HEK293 (cell line): ENCODE measurements around the gene PPDPF.

Experiments
- CTCF ChIA-PET: fragments of 350-600 bp; formaldehyde crosslinking; extraction: SDS; loops from one replicate; lab custom pipeline; 2021; ENCODE audit warnings: antibody characterized with exemption; lab: Yijun Ruan, JAX
- POLR2A ChIA-PET: fragments of 300-600 bp; formaldehyde crosslinking; extraction: SDS; loops from one replicate; lab custom pipeline; 2020; ENCODE audit warnings: antibody characterized with exemption, inconsistent platforms; lab: Yijun Ruan, JAX
- H3K27ac ChIP-seq: fragments of 200-500 bp; sonication (Bioruptor generic); 2 replicates; pipeline ENCODE4 v1.5.1; 2014; ENCODE audit warnings: low read depth, low read length, control low read depth, inconsistent platforms; ENCODE audit errors: extremely low read depth
- H3K36me3 ChIP-seq, 2 experiments: fragments of 200-500 bp in 1 of 2; sonication (Bioruptor generic) in 1 of 2; 1 replicate in 1 of 2; 2 replicates in 1 of 2; pipeline ENCODE4 v1.5.1; 2014 to 2017; ENCODE audit warnings: inconsistent platforms in 2 of 2, low read length in 2 of 2; ENCODE audit not compliant: control insufficient read depth in 2 of 2, insufficient read depth in 1 of 2
- H3K4me1 ChIP-seq: fragments of 200-500 bp; sonication (Bioruptor generic); 2 replicates; pipeline ENCODE4 v1.5.1; 2014; ENCODE audit warnings: mild to moderate bottlenecking, low read length, inconsistent platforms; ENCODE audit not compliant: control insufficient read depth, insufficient read depth
- H3K4me3 ChIP-seq: 2 replicates; pipeline ENCODE4 v1.5.1; 2011; ENCODE audit warnings: low read depth, mild to moderate bottlenecking, control low read depth, low read length, moderate library complexity
- H3K9me3 ChIP-seq: fragments of 200-500 bp; sonication (Bioruptor generic); 2 replicates; pipeline ENCODE4 v1.5.1; 2014; ENCODE audit warnings: low read depth, low read length, inconsistent platforms; ENCODE audit not compliant: control insufficient read depth, insufficient read depth
- FEZF1 ChIP-seq: fragments of 450-650 bp; formaldehyde crosslinking; IDR thresholded peaks from 2 replicates; pipeline ENCODE4 v1.5.1; 2016; ENCODE audit warnings: missing biosample characterization, missing genetic modification characterization
- KLF8 ChIP-seq: fragments of 450-650 bp; formaldehyde crosslinking; IDR thresholded peaks from 2 replicates; pipeline ENCODE4 v1.5.1; 2016; ENCODE audit warnings: missing biosample characterization, missing genetic modification characterization
- ZEB2 ChIP-seq: fragments of 450-650 bp; formaldehyde crosslinking; IDR thresholded peaks from 2 replicates; pipeline ENCODE4 v1.5.1; 2016; ENCODE audit warnings: missing biosample characterization, missing genetic modification characterization
- ZIC2 ChIP-seq: fragments of 450-650 bp; formaldehyde crosslinking; IDR thresholded peaks from 2 replicates; pipeline ENCODE4 v1.5.1; 2016; ENCODE audit warnings: missing biosample characterization, missing genetic modification characterization
- ZNF169 ChIP-seq: fragments of 450-650 bp; formaldehyde crosslinking; IDR thresholded peaks from 2 replicates; pipeline ENCODE4 v1.5.1; 2016; ENCODE audit warnings: missing biosample characterization, missing genetic modification characterization
- ZNF292 ChIP-seq: fragments of 450-650 bp; formaldehyde crosslinking; IDR thresholded peaks from 2 replicates; pipeline ENCODE4 v1.5.1; 2016; ENCODE audit warnings: low read depth, missing biosample characterization, missing genetic modification characterization, borderline replicate concordance
- ZNF423 ChIP-seq: fragments of 450-650 bp; formaldehyde crosslinking; IDR thresholded peaks from 2 replicates; pipeline ENCODE4 v1.5.1; 2016; ENCODE audit warnings: missing biosample characterization, missing genetic modification characterization
- ZNF426 ChIP-seq: fragments of 450-650 bp; formaldehyde crosslinking; IDR thresholded peaks from 2 replicates; pipeline ENCODE4 v1.5.1; 2017; ENCODE audit warnings: missing biosample characterization, missing genetic modification characterization, mild to moderate bottlenecking, inconsistent platforms, moderate library complexity
- ZNF600 ChIP-seq: fragments of 450-650 bp; formaldehyde crosslinking; IDR thresholded peaks from 2 replicates; pipeline ENCODE4 v1.5.1; 2016; ENCODE audit warnings: missing biosample characterization, missing genetic modification characterization
- ZNF76 ChIP-seq: fragments of 450-650 bp; formaldehyde crosslinking; IDR thresholded peaks from 2 replicates; pipeline ENCODE4; 2016; ENCODE audit warnings: low read depth, missing biosample characterization, missing genetic modification characterization, borderline replicate concordance
- ZNF837 ChIP-seq: fragments of 450-650 bp; formaldehyde crosslinking; IDR thresholded peaks from 2 replicates; pipeline ENCODE4 v1.5.1; 2016; ENCODE audit warnings: missing biosample characterization, missing genetic modification characterization
- TF ChIP-seq, protein P1 (sequence below): fragments of 450-650 bp; formaldehyde crosslinking; optimal IDR thresholded peaks from 2 replicates; pipeline ENCODE3; 2016; ENCODE audit warnings: missing biosample characterization, mild to moderate bottlenecking, missing genetic modification characterization
- TF ChIP-seq, protein P2 (sequence below): fragments of 450-650 bp; formaldehyde crosslinking; IDR thresholded peaks from 2 replicates; pipeline ENCODE4 v1.5.1; 2016; ENCODE audit warnings: missing biosample characterization, missing genetic modification characterization, low read depth
- TF ChIP-seq, protein P3 (sequence below): fragments of 450-650 bp; formaldehyde crosslinking; IDR thresholded peaks from 2 replicates; pipeline ENCODE4 v1.5.1; 2016; ENCODE audit warnings: missing biosample characterization, missing genetic modification characterization
- TF ChIP-seq, protein P4 (sequence below): fragments of 450-650 bp; formaldehyde crosslinking; IDR thresholded peaks from 2 replicates; pipeline ENCODE4 v1.5.1; 2017; ENCODE audit warnings: missing biosample characterization, missing genetic modification characterization

Gene PPDPF

DNA sequence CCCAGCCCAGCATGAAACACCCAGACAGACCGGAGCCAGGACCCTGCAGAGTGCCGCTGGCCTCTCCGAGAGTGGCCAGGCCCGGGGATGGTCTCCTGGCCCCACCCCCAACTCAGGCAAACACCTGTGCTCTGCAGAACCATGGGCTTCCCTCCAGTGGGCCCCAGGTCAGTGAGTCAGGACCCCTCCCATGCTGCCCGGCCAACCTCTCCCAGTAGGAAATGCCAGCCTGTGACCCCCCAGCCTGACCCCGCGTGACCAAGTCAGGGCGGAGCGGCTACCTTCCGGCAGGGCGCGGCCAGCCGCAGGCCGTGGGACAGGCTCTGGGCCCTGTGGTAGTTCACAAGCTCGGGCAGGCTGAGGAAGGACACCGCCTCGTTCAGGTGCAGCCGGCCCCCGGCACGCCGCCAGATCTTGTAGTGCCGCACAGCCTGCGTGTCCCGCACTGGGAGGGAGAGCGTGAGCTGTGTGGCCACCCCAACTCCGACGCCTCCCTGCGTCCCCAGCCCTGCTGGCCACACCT, 13.4 kb downstream of the PPDPF start:
- peak; percentile 84 for TF ChIP-seq ZNF600 (tag by site-specific recombination)
- TF ChIP-seq, protein P1, sequence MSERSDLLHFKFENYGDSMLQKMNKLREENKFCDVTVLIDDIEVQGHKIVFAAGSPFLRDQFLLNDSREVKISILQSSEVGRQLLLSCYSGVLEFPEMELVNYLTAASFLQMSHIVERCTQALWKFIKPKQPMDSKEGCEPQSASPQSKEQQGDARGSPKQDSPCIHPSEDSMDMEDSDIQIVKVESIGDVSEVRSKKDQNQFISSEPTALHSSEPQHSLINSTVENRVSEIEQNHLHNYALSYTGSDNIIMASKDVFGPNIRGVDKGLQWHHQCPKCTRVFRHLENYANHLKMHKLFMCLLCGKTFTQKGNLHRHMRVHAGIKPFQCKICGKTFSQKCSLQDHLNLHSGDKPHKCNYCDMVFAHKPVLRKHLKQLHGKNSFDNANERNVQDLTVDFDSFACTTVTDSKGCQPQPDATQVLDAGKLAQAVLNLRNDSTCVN = peak; percentile 2
- TF ChIP-seq KLF8 = peak; percentile 28; the same call in 1 of the 2 replicates
- TF ChIP-seq ZNF292 (tag by site-specific recombination) = no peak
- TF ChIP-seq, all 188 proteins: peak for 3
- Histone ChIP-seq H3K9me3 (no peaks in the 10 kb centered on the region), H3K27ac (no peak overlapping the region), H3K4me3 (no peak overlapping the region), H3K4me1 (no peaks in the 10 kb centered on the region), H3K36me3 (no peaks in the 10 kb centered on the region)
- ChIA-PET CTCF (interaction anchor here (0.6 kb wide), 1 partner anchor 13 kb away, joined by 3 read pairs; no protein-coding TSS in a partner anchor), POLR2A (no interaction called here)

DNA sequence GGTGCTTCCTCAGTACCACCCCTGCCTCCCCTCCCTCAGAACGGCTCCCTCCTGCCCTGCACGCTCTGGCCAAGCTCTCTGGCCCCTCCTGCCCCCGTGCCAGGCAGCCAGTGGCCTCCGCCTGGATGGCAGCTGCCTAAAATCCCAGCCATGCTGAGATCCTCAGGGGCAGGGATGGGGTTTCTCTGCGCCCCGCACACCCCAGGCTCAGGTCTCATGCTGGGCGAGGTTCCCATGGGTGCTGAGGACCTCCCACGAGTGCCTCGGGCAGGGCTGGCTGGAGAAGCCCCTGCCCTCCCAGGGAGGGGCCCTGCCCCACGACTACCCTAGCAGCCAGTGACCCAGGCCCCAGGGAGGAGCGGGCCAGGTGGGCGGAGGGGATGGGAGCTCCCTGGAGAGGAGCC, 13.9 kb downstream of the PPDPF start:
- no peak overlapping the region for H3K27ac ChIP-seq
- H3K9me3 ChIP-seq = no peaks in the 10 kb centered on the region
- H3K4me1 ChIP-seq = no peaks in the 10 kb centered on the region
- CTCF ChIA-PET = interaction anchor here (0.6 kb wide), 1 partner anchor 13 kb away, joined by 3 read pairs; no protein-coding TSS in a partner anchor
- H3K4me3 ChIP-seq = no peak overlapping the region
- no peaks in the 10 kb centered on the region for H3K36me3 ChIP-seq
- TF ChIP-seq ZIC2 (0 out of 2 replicates have a peak, but pooled peaks have one; percentile 29), ZNF423 (tag by site-specific recombination) (peak; percentile 77), ZNF600 (tag by site-specific recombination) (0 out of 2 replicates have a peak, but pooled peaks have one; percentile 3), ZNF426 (tag by site-specific recombination) (no peak), ZNF169 (tag by site-specific recombination) (no peak)
- TF ChIP-seq, protein P2, sequence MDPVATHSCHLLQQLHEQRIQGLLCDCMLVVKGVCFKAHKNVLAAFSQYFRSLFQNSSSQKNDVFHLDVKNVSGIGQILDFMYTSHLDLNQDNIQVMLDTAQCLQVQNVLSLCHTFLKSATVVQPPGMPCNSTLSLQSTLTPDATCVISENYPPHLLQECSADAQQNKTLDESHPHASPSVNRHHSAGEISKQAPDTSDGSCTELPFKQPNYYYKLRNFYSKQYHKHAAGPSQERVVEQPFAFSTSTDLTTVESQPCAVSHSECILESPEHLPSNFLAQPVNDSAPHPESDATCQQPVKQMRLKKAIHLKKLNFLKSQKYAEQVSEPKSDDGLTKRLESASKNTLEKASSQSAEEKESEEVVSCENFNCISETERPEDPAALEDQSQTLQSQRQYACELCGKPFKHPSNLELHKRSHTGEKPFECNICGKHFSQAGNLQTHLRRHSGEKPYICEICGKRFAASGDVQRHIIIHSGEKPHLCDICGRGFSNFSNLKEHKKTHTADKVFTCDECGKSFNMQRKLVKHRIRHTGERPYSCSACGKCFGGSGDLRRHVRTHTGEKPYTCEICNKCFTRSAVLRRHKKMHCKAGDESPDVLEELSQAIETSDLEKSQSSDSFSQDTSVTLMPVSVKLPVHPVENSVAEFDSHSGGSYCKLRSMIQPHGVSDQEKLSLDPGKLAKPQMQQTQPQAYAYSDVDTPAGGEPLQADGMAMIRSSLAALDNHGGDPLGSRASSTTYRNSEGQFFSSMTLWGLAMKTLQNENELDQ = no peak
- TF ChIP-seq, protein P1 = peak; percentile 0
- TF ChIP-seq, protein P3, sequence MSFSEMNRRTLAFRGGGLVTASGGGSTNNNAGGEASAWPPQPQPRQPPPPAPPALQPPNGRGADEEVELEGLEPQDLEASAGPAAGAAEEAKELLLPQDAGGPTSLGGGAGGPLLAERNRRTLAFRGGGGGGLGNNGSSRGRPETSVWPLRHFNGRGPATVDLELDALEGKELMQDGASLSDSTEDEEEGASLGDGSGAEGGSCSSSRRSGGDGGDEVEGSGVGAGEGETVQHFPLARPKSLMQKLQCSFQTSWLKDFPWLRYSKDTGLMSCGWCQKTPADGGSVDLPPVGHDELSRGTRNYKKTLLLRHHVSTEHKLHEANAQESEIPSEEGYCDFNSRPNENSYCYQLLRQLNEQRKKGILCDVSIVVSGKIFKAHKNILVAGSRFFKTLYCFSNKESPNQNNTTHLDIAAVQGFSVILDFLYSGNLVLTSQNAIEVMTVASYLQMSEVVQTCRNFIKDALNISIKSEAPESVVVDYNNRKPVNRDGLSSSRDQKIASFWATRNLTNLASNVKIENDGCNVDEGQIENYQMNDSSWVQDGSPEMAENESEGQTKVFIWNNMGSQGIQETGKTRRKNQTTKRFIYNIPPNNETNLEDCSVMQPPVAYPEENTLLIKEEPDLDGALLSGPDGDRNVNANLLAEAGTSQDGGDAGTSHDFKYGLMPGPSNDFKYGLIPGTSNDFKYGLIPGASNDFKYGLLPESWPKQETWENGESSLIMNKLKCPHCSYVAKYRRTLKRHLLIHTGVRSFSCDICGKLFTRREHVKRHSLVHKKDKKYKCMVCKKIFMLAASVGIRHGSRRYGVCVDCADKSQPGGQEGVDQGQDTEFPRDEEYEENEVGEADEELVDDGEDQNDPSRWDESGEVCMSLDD (tag by site-specific recombination) = 0 out of 2 replicates have a peak, but pooled peaks have one; percentile 32
- POLR2A ChIA-PET = interaction anchor here (1.4 kb wide), 1 partner anchor 10 kb away, joined by 3 read pairs; no protein-coding TSS in a partner anchor

DNA sequence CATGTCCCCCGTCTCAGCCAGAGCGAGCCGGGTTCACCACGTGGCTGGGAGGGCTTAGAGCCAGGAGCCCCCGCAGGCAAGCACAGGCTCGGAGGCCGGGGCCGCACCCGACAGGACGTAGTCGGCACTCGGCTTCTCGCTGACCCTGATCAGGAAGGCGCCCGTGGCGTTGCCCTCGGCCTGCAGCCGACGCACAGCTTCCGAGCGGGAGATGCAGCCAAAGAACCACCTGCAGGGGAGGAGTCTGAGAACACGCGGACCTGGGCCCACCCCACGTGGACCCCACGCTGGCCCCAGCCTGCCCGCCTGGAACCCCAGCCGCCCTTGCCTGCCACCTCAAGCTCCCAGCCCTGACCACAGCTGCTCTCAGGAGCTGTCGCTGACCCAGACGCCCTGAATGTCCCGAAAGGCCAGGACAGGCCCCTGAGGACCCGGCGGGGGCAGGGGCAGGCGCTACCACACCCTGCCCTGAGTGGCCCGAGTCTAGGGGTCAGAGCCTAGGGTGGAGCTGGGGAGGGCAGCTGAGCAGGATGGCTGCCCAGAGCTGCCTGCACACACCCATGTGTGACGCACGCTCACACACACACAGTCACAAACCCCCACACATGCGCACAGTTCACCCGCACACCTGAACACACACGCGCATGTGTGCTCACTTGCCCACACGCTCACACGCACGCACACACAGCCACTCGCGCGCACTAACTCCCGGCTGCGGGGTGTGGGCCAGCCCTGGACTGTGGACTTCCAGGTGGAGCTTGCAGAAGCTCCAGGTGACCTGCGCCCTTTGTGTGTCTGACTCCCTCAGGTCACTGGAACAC, 14.5 kb downstream of the PPDPF start:
- H3K27ac ChIP-seq = no peak overlapping the region
- ChIA-PET CTCF (interaction anchor here (0.6 kb wide), 1 partner anchor 273 kb away, joined by 3 read pairs; no protein-coding TSS in a partner anchor), POLR2A (interaction anchor here (0.8 to 1.4 kb wide), 2 partner anchors 9 to 11 kb away, joined by 3 read pairs; no protein-coding TSS in a partner anchor)
- no peak overlapping the region for H3K4me3 ChIP-seq
- H3K4me1 ChIP-seq = no peaks in the 10 kb centered on the region
- H3K36me3 ChIP-seq = no peaks in the 10 kb centered on the region
- H3K9me3 ChIP-seq = no peaks in the 10 kb centered on the region
- TF ChIP-seq ZNF837 (tag by site-specific recombination) = 0 out of 2 replicates have a peak, but pooled peaks have one; percentile 82
- TF ChIP-seq ZNF423 (tag by site-specific recombination) = no peak; the same call in 1 of the 2 replicates
- TF ChIP-seq ZEB2 (tag by site-specific recombination) = peak; percentile 82
- TF ChIP-seq ZNF76 (tag by site-specific recombination) = no peak
- TF ChIP-seq FEZF1 (tag by site-specific recombination) = no peak
- TF ChIP-seq, protein P4, sequence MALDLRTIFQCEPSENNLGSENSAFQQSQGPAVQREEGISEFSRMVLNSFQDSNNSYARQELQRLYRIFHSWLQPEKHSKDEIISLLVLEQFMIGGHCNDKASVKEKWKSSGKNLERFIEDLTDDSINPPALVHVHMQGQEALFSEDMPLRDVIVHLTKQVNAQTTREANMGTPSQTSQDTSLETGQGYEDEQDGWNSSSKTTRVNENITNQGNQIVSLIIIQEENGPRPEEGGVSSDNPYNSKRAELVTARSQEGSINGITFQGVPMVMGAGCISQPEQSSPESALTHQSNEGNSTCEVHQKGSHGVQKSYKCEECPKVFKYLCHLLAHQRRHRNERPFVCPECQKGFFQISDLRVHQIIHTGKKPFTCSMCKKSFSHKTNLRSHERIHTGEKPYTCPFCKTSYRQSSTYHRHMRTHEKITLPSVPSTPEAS (tag by site-specific recombination) = peak; percentile 34; the same call in 1 of the 2 replicates
- TF ChIP-seq, protein P3 (tag by site-specific recombination) = 0 out of 2 replicates have a peak, but pooled peaks have one; percentile 48
